ENCODE measurements around the gene CHRNB4. TPM values are rescaled to one million over a fixed set of nuclear protein-coding genes. Genes with fewer than 3 reads are reported as not detected.

The CHRNB4 gene
- total and polyA plus RNA-seq, 2 of the 8 experiments (the other 6 are each of a cell fraction or from before 2014, with no cell fraction given), result 2.4 to 4.5 TPM

GRCh38 chr15:78617516-78617915 is 23.5 kb downstream of the CHRNB4 start:
- no peak overlapping the region for H2AFZ ChIP-seq (ENCODE audit: low read length)
- no peak overlapping the region for H2AK5ac ChIP-seq (ENCODE audit: low read depth, low read length)
- H3K27ac ChIP-seq (ENCODE audit: low read depth, low read length), result no peak overlapping the region
- peaks cover 14% of the 10 kb centered on the region; the same call in 1 of the 2 replicates for H3K23me2 ChIP-seq (ENCODE audit: low read depth, low read length)
- no peak overlapping the region for H4K91ac ChIP-seq (replicated peaks; ENCODE audit: insufficient read length, low read length)
- H3K4me3 ChIP-seq (ENCODE audit: extremely low read depth in 1 of 4, insufficient read depth in 2 of 4, low read depth in 3 of 4, low read length in 4 of 4), result no peak overlapping the region
- no peak overlapping the region for H2BK120ac ChIP-seq (replicated peaks; ENCODE audit: low read depth, low read length)
- peak overlapping the region; percentile 39; the same call in 1 of the 2 replicates for H2BK5ac ChIP-seq (ENCODE audit: low read depth, low read length)
- no peak overlapping the region for H3K4me2 ChIP-seq (ENCODE audit: insufficient read depth in 1 of 2, low read depth in 2 of 2, low read length in 2 of 2)
- no peak for FAIRE-seq
- H3K36me3 ChIP-seq (ENCODE audit: control insufficient read depth in 2 of 4, insufficient read depth in 4 of 4, low read length in 3 of 4), result no peaks in the 10 kb centered on the region
- no peak overlapping the region for H3K23ac ChIP-seq (ENCODE audit: insufficient read length)
- no peak overlapping the region for H2BK20ac ChIP-seq (ENCODE audit: low read length)
- H3K4me1 ChIP-seq (replicated peaks in 1 of 4; ENCODE audit: control insufficient read depth in 3 of 4, insufficient read depth in 4 of 4, low read length in 3 of 4), result peaks cover 0 to 10% (median 2%) of the 10 kb centered on the region in 4 experiments; a peak in 6 of 7 replicates
- no peak overlapping the region; a peak in 1 of 7 replicates for H3K9ac ChIP-seq (replicated peaks in 1 of 4; ENCODE audit: extremely low read depth in 1 of 4, low read depth in 3 of 4, low read length in 3 of 4)
- no peaks in the 10 kb centered on the region for H3K79me2 ChIP-seq (ENCODE audit: control insufficient read depth in 1 of 2, insufficient read depth in 2 of 2, low read length in 2 of 2)
- ChIA-PET POLR2A (ENCODE audit: partially characterized antibody) (no interaction called here), CTCF (ENCODE audit: partially characterized antibody) (interaction anchor here (0.6 to 7.6 kb wide), 7 partner anchors 12 to 134 kb away, joined by 3 to 81 read pairs (median 5); no protein-coding TSS in a partner anchor)
- 88% methylated on average over 5 of the region's 5 CpGs; no CpG with 5 or more reads in 1 of the 2 experiments for WGBS, 2 experiments (ENCODE audit: extremely low coverage in 1 of 2, insufficient coverage in 1 of 2, insufficient read length in 1 of 2, insufficient replicate concordance in 2 of 2, low coverage in 1 of 2, low lambda C conversion rate in 2 of 2, missing lambda C conversion rate in 1 of 2)
- no peaks in the 10 kb centered on the region for H3K79me1 ChIP-seq (ENCODE audit: low read depth, low read length)
- peaks cover 6 to 39% (median 35%) of the 10 kb centered on the region in 4 experiments for H3K27me3 ChIP-seq (replicated peaks in 1 of 4; ENCODE audit: control insufficient read depth in 3 of 4, extremely low read depth in 1 of 4, insufficient read depth in 3 of 4, low read length in 3 of 4)
- H2BK15ac ChIP-seq (ENCODE audit: low read length), result no peak overlapping the region
- H4K20me1 ChIP-seq (replicated peaks in 1 of 2; ENCODE audit: control insufficient read depth in 1 of 2, insufficient read depth in 2 of 2, low read length in 2 of 2), result no peaks in the 10 kb centered on the region
- H4K5ac ChIP-seq (ENCODE audit: insufficient read length, low read depth, low read length), result no peak overlapping the region
- H4K8ac ChIP-seq (ENCODE audit: extremely low read depth, insufficient read depth, low read length), result no peak overlapping the region
- H2BK12ac ChIP-seq (ENCODE audit: low read depth, low read length), result no peak overlapping the region; the same call in 1 of the 2 replicates
- DNase-seq (ENCODE audit: low read depth in 1 of 2, low spot score in 2 of 2), result peak in 1 of 2 experiments; percentile 39
- H3K56ac ChIP-seq (replicated peaks; ENCODE audit: insufficient read length, low read depth, low read length), result no peak overlapping the region
- no peaks in the 10 kb centered on the region for H3K9me3 ChIP-seq (ENCODE audit: insufficient read depth in 2 of 2, low read depth in 1 of 2, low read length in 1 of 2)
- TF ChIP-seq KDM5A (IDR thresholded peaks at IDR 0.05; ENCODE audit: low read length), result no peak
- H3K18ac ChIP-seq (ENCODE audit: extremely low read depth, low read length), result no peak overlapping the region
- no peak overlapping the region for H3K4ac ChIP-seq (replicated peaks; ENCODE audit: insufficient read length, low read depth, low read length)
- H3K14ac ChIP-seq (ENCODE audit: insufficient read length), result no peak overlapping the region
